ENCODE results near the gene C2CD5.
"Not testable (repeated sequence)": the region's sequence is repeated elsewhere in the genome, so short reads cannot be mapped to it uniquely, and the experiment has no call there.

The C2CD5 gene

GRCh38 chr12:22477166-22477893 lies 67.0 kb downstream of the C2CD5 start:
- no peak for FAIRE-seq

- no peak for FAIRE-seq
Observed at GRCh38 chr12:22476133-22476532, 68.2 kb downstream of the C2CD5 start.

- FAIRE-seq = no peak
Observed at GRCh38 chr12:22474970-22475720, 69.2 kb downstream of the C2CD5 start.

GRCh38 chr12:22473212-22473611 lies 71.1 kb downstream of the C2CD5 start:
- FAIRE-seq = no peak

GRCh38 chr12:22467190-22467589 lies 77.2 kb downstream of the C2CD5 start:
- FAIRE-seq = no peak

GRCh38 chr12:22463306-22463705 lies 81.0 kb downstream of the C2CD5 start:
- FAIRE-seq = no peak

GRCh38 chr12:22461786-22462185 lies 82.6 kb downstream of the C2CD5 start:
- FAIRE-seq = no peak

GRCh38 chr12:22459838-22460490 lies 84.4 kb downstream of the C2CD5 start:
- FAIRE-seq = peak; percentile 73

- no peak for FAIRE-seq
Observed at GRCh38 chr12:22458298-22458937, 85.9 kb downstream of the C2CD5 start.

GRCh38 chr12:22457085-22457484 lies 87.3 kb downstream of the C2CD5 start:
- no peak for FAIRE-seq

GRCh38 chr12:22453511-22453910 lies 90.8 kb downstream of the C2CD5 start:
- FAIRE-seq = no peak

- FAIRE-seq = no peak
Observed at GRCh38 chr12:22447223-22447622, 97.1 kb downstream of the C2CD5 start.

GRCh38 chr12:22444317-22444665 lies 100.1 kb downstream of the C2CD5 start:
- not testable (repeated sequence) for FAIRE-seq

GRCh38 chr12:22443379-22444316 lies 100.7 kb downstream of the C2CD5 start:
- FAIRE-seq = no peak

GRCh38 chr12:22437031-22437806 lies 107.1 kb downstream of the C2CD5 start:
- FAIRE-seq = no peak

GRCh38 chr12:22435583-22435982 lies 108.8 kb downstream of the C2CD5 start:
- FAIRE-seq = no peak

GRCh38 chr12:22431693-22432251 lies 112.6 kb downstream of the C2CD5 start:
- no peak for FAIRE-seq

GRCh38 chr12:22416801-22417200 lies 127.5 kb downstream of the C2CD5 start:
- FAIRE-seq = no peak

- FAIRE-seq = no peak
Observed at GRCh38 chr12:22415342-22416309, 128.7 kb downstream of the C2CD5 start.

- FAIRE-seq = no peak
Observed at GRCh38 chr12:22414742-22415141, 129.6 kb downstream of the C2CD5 start.

Data from colon (tissue), 2 donors.